ENCODE measurements around the gene HSPA14. TPM values are rescaled to one million over a fixed set of nuclear protein-coding genes. Genes with fewer than 3 reads are reported as not detected.

The HSPA14 gene
- total and polyA plus RNA-seq, 10 of the 15 experiments (the other 5 are each of a cell fraction or from before 2014, with no cell fraction given), result 26.6 to 56.1 (median 34.3) TPM

DNA sequence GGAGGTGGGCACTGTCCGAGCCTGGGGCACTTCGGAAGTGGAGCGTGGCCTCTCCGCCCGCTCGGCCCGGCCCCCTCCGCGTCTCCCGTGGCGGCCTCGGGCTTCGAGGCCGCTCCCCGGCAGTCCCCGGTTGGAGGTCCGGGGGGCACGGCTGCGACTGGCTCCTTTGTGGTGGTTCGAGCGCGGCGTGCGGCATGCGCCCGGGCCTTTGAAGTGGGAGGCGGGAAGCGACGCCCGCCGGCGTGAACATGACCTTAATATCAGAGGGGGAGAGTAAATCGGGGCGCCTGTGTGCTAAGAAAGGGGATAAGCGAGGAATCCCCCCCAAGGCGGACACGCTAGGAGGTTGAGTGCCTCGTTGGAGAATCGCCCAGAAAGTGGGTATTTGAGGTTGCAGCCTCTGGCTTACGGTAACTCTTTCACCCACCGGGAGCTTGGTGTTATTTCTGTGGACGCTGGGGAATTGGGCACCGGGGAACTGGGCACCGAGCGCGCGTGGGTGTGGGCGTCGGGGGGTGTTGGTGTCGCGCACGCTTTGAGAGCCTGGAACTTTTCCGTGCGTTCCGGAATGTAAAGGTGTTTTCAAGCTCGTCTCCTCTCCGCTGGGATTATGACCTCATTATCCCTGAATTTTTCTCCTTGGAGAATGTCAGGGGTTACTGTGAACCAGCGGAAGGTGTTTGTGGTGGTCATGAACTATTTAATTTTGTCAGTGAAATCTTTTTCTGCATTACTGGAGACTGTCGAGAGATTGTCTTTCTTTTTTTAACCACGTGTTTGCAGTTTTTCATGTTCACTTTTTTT, 41.2 kb downstream of the HSPA14 start (continued):
- TF ChIP-seq HSF1 (IDR thresholded peaks at IDR 0.05; ENCODE audit: low read depth, low read length), result no peak
- no peak for TF ChIP-seq CBFB (IDR thresholded peaks at IDR 0.05; ENCODE audit: low read depth)
- TF ChIP-seq WRNIP1 (IDR thresholded peaks at IDR 0.05; ENCODE audit: borderline replicate concordance, low read depth, low read length), result 0 out of 2 replicates have a peak, but pooled peaks have one; percentile 22
- TF ChIP-seq SRF (IDR thresholded peaks at IDR 0.05; ENCODE audit: low read depth in 2 of 2, low read length in 2 of 2), result no peak
- TF ChIP-seq RAD21 (IDR thresholded peaks at IDR 0.05; ENCODE audit: insufficient read depth, low read depth, low read length), result no peak
- TF ChIP-seq STAT3 (IDR thresholded peaks at IDR 0.05; ENCODE audit: low read depth, low read length), result no peak
- no peak for TF ChIP-seq ZSCAN29 (IDR thresholded peaks at IDR 0.05)
- no peak for TF ChIP-seq ZNF592 (IDR thresholded peaks at IDR 0.05)
- TF ChIP-seq PML (IDR thresholded peaks at IDR 0.05; ENCODE audit: low read length), result no peak
- TF ChIP-seq ZNF274 (IDR thresholded peaks at IDR 0.05; ENCODE audit: insufficient read depth, insufficient read length), result no peak
- no peak for TF ChIP-seq MEF2A (IDR thresholded peaks at IDR 0.05; ENCODE audit: insufficient read depth, low read depth, low read length)
- TF ChIP-seq SP1 (IDR thresholded peaks at IDR 0.05; ENCODE audit: low read depth, low read length), result no peak
- no peak for TF ChIP-seq HDAC2 (IDR thresholded peaks at IDR 0.05)
- TF ChIP-seq, protein P1, sequence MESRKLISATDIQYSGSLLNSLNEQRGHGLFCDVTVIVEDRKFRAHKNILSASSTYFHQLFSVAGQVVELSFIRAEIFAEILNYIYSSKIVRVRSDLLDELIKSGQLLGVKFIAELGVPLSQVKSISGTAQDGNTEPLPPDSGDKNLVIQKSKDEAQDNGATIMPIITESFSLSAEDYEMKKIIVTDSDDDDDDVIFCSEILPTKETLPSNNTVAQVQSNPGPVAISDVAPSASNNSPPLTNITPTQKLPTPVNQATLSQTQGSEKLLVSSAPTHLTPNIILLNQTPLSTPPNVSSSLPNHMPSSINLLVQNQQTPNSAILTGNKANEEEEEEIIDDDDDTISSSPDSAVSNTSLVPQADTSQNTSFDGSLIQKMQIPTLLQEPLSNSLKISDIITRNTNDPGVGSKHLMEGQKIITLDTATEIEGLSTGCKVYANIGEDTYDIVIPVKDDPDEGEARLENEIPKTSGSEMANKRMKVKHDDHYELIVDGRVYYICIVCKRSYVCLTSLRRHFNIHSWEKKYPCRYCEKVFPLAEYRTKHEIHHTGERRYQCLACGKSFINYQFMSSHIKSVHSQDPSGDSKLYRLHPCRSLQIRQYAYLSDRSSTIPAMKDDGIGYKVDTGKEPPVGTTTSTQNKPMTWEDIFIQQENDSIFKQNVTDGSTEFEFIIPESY (IDR thresholded peaks at IDR 0.05), result no peak
- TF ChIP-seq, protein P2, sequence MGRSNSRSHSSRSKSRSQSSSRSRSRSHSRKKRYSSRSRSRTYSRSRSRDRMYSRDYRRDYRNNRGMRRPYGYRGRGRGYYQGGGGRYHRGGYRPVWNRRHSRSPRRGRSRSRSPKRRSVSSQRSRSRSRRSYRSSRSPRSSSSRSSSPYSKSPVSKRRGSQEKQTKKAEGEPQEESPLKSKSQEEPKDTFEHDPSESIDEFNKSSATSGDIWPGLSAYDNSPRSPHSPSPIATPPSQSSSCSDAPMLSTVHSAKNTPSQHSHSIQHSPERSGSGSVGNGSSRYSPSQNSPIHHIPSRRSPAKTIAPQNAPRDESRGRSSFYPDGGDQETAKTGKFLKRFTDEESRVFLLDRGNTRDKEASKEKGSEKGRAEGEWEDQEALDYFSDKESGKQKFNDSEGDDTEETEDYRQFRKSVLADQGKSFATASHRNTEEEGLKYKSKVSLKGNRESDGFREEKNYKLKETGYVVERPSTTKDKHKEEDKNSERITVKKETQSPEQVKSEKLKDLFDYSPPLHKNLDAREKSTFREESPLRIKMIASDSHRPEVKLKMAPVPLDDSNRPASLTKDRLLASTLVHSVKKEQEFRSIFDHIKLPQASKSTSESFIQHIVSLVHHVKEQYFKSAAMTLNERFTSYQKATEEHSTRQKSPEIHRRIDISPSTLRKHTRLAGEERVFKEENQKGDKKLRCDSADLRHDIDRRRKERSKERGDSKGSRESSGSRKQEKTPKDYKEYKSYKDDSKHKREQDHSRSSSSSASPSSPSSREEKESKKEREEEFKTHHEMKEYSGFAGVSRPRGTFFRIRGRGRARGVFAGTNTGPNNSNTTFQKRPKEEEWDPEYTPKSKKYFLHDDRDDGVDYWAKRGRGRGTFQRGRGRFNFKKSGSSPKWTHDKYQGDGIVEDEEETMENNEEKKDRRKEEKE (IDR thresholded peaks at IDR 0.05), result no peak
- no peak for TF ChIP-seq CBX3 (IDR thresholded peaks at IDR 0.05; ENCODE audit: borderline replicate concordance, low read depth)
- no peak for TF ChIP-seq PAX8 (IDR thresholded peaks at IDR 0.05)
- TF ChIP-seq IKZF2 (IDR thresholded peaks at IDR 0.05), result 0 out of 4 replicates have a peak, but pooled peaks have one; percentile 17 to 23
- no peak for TF ChIP-seq RFX5 (IDR thresholded peaks at IDR 0.05; ENCODE audit: low read depth, low read length)
- no peak for TF ChIP-seq ZNF207 (IDR thresholded peaks at IDR 0.05; ENCODE audit: borderline replicate concordance)
- TF ChIP-seq HDAC6 (IDR thresholded peaks at IDR 0.05; ENCODE audit: unreplicated experiment), result no peak

Data from GM12878 (cell line).